PC-9 (cell line): Measurements from ENCODE around the gene PSMC4.

ENCODE experiments used
- EZH2 ChIP-seq: fragments of 200-600 bp; sonication (generic); IDR thresholded peaks from 2 replicates; pipeline ENCODE4 v1.8.0; 2017; ENCODE audit warnings: antibody characterized with exemption, low read depth
- TF ChIP-seq, protein P1 (sequence below): fragments of 200-600 bp; sonication (generic); conservative IDR thresholded peaks from 2 replicates; pipeline ENCODE4 v1.6.1; 2017; ENCODE audit warnings: mixed run types, antibody characterized with exemption, mild to moderate bottlenecking, moderate library complexity

DNA sequence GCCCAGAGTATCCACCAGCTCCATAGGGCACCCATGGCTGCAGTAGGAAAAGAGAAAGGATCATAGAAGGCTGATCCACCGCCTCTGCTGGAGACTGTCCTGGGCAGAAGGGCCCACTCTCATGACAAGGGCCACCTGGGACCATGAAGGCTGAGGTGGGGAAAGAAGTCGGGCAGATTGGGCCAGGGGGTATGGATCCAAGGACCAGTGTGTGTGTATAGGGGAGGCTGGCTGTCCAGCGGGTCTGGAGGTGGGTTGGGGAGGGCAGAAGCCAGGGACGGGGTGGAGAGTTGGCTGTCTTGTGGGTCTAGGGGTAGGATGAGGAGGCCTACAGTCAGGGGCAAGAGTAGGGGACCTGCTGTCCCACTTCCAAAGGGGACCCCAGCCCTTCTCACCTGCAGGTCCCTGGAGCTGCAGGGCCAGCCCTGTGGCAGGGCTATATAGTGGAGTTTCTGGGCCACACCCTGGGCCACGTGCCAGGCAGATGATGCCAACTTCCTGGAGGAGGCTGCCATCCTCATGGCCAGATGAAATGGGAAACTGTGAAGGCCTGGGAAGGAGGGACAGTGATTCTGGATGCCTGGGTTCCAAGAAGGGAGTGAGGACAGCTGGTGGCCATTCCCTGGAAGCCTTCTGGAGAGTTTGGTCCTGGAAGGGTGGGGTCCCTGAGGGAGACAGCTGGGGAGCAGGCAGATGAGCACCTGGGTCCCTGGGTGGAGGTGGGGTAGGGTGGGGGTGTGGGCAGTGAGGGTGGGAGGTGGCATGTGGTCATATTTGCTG lies 36.2 kb upstream of the PSMC4 start, which contains the start of gene FCGBP:
- TF ChIP-seq, protein P1, sequence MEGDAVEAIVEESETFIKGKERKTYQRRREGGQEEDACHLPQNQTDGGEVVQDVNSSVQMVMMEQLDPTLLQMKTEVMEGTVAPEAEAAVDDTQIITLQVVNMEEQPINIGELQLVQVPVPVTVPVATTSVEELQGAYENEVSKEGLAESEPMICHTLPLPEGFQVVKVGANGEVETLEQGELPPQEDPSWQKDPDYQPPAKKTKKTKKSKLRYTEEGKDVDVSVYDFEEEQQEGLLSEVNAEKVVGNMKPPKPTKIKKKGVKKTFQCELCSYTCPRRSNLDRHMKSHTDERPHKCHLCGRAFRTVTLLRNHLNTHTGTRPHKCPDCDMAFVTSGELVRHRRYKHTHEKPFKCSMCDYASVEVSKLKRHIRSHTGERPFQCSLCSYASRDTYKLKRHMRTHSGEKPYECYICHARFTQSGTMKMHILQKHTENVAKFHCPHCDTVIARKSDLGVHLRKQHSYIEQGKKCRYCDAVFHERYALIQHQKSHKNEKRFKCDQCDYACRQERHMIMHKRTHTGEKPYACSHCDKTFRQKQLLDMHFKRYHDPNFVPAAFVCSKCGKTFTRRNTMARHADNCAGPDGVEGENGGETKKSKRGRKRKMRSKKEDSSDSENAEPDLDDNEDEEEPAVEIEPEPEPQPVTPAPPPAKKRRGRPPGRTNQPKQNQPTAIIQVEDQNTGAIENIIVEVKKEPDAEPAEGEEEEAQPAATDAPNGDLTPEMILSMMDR = no peak
- no peak for TF ChIP-seq EZH2
